Endothelial cell of umbilical vein (primary cell): Measurements from ENCODE around the gene KLRB1. TPM values are rescaled to one million over a fixed set of nuclear protein-coding genes. Genes with fewer than 3 reads are reported as not detected.
"Not testable (repeated sequence)": the region's sequence is repeated elsewhere in the genome, so short reads cannot be mapped to it uniquely, and the experiment has no call there.

Source experiments
- BruUV-seq: library from RNA; stranded (reverse); fragments of 400-500 nt; replicated peaks from 2 replicates; lab custom pipeline; 2021; lab: Mats Ljungman, UMichigan
- CTCF ChIA-PET: fragments of 300-600, 350-600 bp; sonication (Branson Sonifier 250); formaldehyde crosslinking; loops from one replicate; lab custom pipeline; 2021; ENCODE audit warnings: antibody characterized with exemption, inconsistent platforms; lab: Charles Lee
- POLR2A ChIA-PET: fragments of 300-600, 350-600 bp; sonication (Branson Sonifier 250); formaldehyde crosslinking; loops from one replicate; lab custom pipeline; 2021; ENCODE audit warnings: antibody characterized with exemption, inconsistent platforms; lab: Charles Lee
- DNase-seq: peaks from one replicate; pipeline ENCODE4 v3.0.0-alpha.2; 2011; ENCODE audit warnings: low read depth, low spot score
- FAIRE-seq: peaks from 2 replicates; lab custom pipeline; 2011; peaks lifted over from hg19 to GRCh38; lab: Jason Lieb, UNC
- H2AFZ ChIP-seq: 2 replicates; pipeline ENCODE4 v1.6.0; 2012; ENCODE audit warnings: low read depth, low read length, control low read depth, inconsistent platforms
- H3K27ac ChIP-seq: 2 replicates; pipeline ENCODE4 v1.5.1; 2011; ENCODE audit warnings: low read depth, mild to moderate bottlenecking, control low read depth, low read length, moderate library complexity; ENCODE audit not compliant: insufficient read depth
- H3K27me3 ChIP-seq, 2 experiments: 2 replicates each; pipeline versions ENCODE4 v1.6.0 to v1.6.1; 2011; ENCODE audit warnings: low read length in 2 of 2, mixed read lengths in 1 of 2; ENCODE audit not compliant: control insufficient read depth in 2 of 2, insufficient read depth in 2 of 2
- H3K36me3 ChIP-seq, 2 experiments: 2 replicates in 1 of 2; 3 replicates in 1 of 2; pipeline ENCODE4 v1.5.1; 2011; ENCODE audit warnings: low read length in 2 of 2, mild to moderate bottlenecking in 1 of 2, moderate library complexity in 1 of 2; ENCODE audit not compliant: control insufficient read depth in 2 of 2, insufficient read depth in 2 of 2; ENCODE audit errors: extremely low read depth in 1 of 2
- H3K4me1 ChIP-seq: 3 replicates; pipeline ENCODE4 v1.5.1; 2011; ENCODE audit warnings: mild to moderate bottlenecking, low read length; ENCODE audit not compliant: control insufficient read depth, insufficient read depth; ENCODE audit errors: extremely low read depth
- H3K4me2 ChIP-seq: 2 replicates; pipeline ENCODE4 v1.6.1; 2011; ENCODE audit warnings: low read length, control low read depth, mixed read lengths; ENCODE audit not compliant: insufficient read depth
- H3K4me3 ChIP-seq, 3 experiments: fragments of 200-600 bp in 1 of 3; sonication (generic), shearing (Covaris generic) in 1 of 3; replicated peaks in 1 of 3; 2 replicates each; pipeline ENCODE4 v1.5.1; 2011 to 2016; ENCODE audit warnings: control low read depth in 3 of 3, low read length in 3 of 3, mild to moderate bottlenecking in 2 of 3, inconsistent platforms in 1 of 3, low read depth in 1 of 3, moderate library complexity in 1 of 3; ENCODE audit not compliant: insufficient read depth in 1 of 3
- H3K79me2 ChIP-seq: 2 replicates; pipeline ENCODE4 v1.6.0; 2012; ENCODE audit warnings: low read length, inconsistent platforms; ENCODE audit not compliant: control insufficient read depth, insufficient read depth
- H3K9ac ChIP-seq: replicated peaks from 2 replicates; pipeline ENCODE3; 2011; ENCODE audit warnings: low read length, control low read depth; ENCODE audit not compliant: insufficient read depth; ENCODE audit errors: extremely low read depth
- H3K9me1 ChIP-seq: replicated peaks from 3 replicates; pipeline ENCODE4 v1.6.0; 2011; ENCODE audit warnings: mild to moderate bottlenecking, low read length; ENCODE audit not compliant: control insufficient read depth, insufficient read depth; ENCODE audit errors: extremely low read depth
- H3K9me3 ChIP-seq: replicated peaks from 2 replicates; pipeline ENCODE4 v1.5.1; 2012; ENCODE audit warnings: low read length, inconsistent platforms; ENCODE audit not compliant: control insufficient read depth, insufficient read depth
- H4K20me1 ChIP-seq: replicated peaks from 2 replicates; pipeline ENCODE3; 2011; ENCODE audit warnings: mild to moderate bottlenecking, low read length; ENCODE audit not compliant: control insufficient read depth, insufficient read depth; ENCODE audit errors: extremely low read depth
- CTCF ChIP-seq, 2 donors: IDR thresholded peaks; 1 replicate in 1 of 2; 2 replicates in 1 of 2; pipeline ENCODE4 v1.5.1; 2011; ENCODE audit warnings: low read length in 2 of 2, mild to moderate bottlenecking in 2 of 2, moderate library complexity in 2 of 2, control low read depth in 1 of 2, inconsistent platforms in 1 of 2, low read depth in 1 of 2; ENCODE audit not compliant: insufficient read depth in 1 of 2; ENCODE audit errors: extremely low read depth in 1 of 2
- EZH2 ChIP-seq: IDR thresholded peaks from 2 replicates; pipeline ENCODE4 v1.6.1; 2012; ENCODE audit warnings: borderline replicate concordance, low read depth, mild to moderate bottlenecking, moderate library complexity, low read length, inconsistent platforms; ENCODE audit not compliant: severe bottlenecking
- FOS ChIP-seq: IDR thresholded peaks from 2 replicates; pipeline ENCODE4 v1.6.1; 2011; ENCODE audit warnings: mild to moderate bottlenecking, low read length, moderate library complexity, borderline replicate concordance; ENCODE audit not compliant: insufficient read depth
- GATA2 ChIP-seq: IDR thresholded peaks from 2 replicates; pipeline ENCODE4 v1.7.0; 2011; ENCODE audit warnings: low read depth, mild to moderate bottlenecking, moderate library complexity, mixed read lengths, low read length; ENCODE audit not compliant: insufficient read length, insufficient read depth
- JUN ChIP-seq: IDR thresholded peaks from 2 replicates; pipeline ENCODE4 v1.6.1; 2011; ENCODE audit warnings: borderline replicate concordance, low read depth; ENCODE audit not compliant: insufficient read length, insufficient read depth
- MAX ChIP-seq: IDR thresholded peaks from 2 replicates; pipeline ENCODE4 v1.6.1; 2011; ENCODE audit not compliant: insufficient read depth, insufficient read length
- MYC ChIP-seq: IDR thresholded peaks from one replicate; pipeline ENCODE4 v1.6.1; 2011; ENCODE audit warnings: mild to moderate bottlenecking, low read depth, low read length
- POLR2A ChIP-seq: IDR thresholded peaks from 2 replicates; pipeline ENCODE4 v1.6.1; 2012; ENCODE audit warnings: low read depth, mild to moderate bottlenecking, control low read depth, low read length
- POLR2AphosphoS5 ChIP-seq: IDR thresholded peaks from 2 replicates; pipeline ENCODE4 v1.6.1; 2012; ENCODE audit warnings: low read depth, mild to moderate bottlenecking, control low read depth, low read length, moderate library complexity; ENCODE audit not compliant: insufficient read depth
- dilution Hi-C: fragments of 300-500 bp; cut with MboI; formaldehyde crosslinking; loops from one replicate; pipeline ENCODE4 v1.15.0; 2019; ENCODE audit warnings: low sequenced_read_pairs; ENCODE audit not compliant: extremely low pct_ligation_motif_present
- intact Hi-C: fragments of 100-400 bp; cut with micrococcal nuclease; formaldehyde crosslinking; loops from one replicate; pipeline ENCODE4 v1.10.0; 2022
- polyA plus RNA-seq, 4 experiments: library from polyadenylated mRNA; depleted of rRNA in 3 of 4; stranded (reverse) in 3 of 4; unstranded in 1 of 4; fragments of >200 nt; gene quantifications; 2 replicates each; pipeline versions ENCODE4 v1.2.1 to v1.2.3, GENCODE V29; 2011 to 2012; ENCODE audit warnings: missing spikeins in 1 of 4
- total RNA-seq: library from RNA; stranded (reverse); gene quantifications from 2 replicates; pipeline ENCODE4 v1.2.3, GENCODE V29; 2021

KLRB1 gene
- total and polyA plus RNA-seq, 2 donors (not counting 3 experiments of a cell fraction or from before 2014, with no cell fraction given), result not detected

GRCh38 chr12:9604287-9604686 is 3.4 kb downstream of the KLRB1 start:
- FAIRE-seq, result no peak
- Histone ChIP-seq H3K79me2 (no peaks in the 10 kb centered on the region), H3K36me3 (no peaks in the 10 kb centered on the region), H3K4me3 (no peak overlapping the region), H4K20me1 (no peaks in the 10 kb centered on the region), H3K27me3 (no peaks in the 10 kb centered on the region), H3K9me1 (no peaks in the 10 kb centered on the region), H2AFZ (no peak overlapping the region), H3K9me3 (no peaks in the 10 kb centered on the region), H3K4me1 (no peaks in the 10 kb centered on the region), H3K27ac (no peak overlapping the region), H3K4me2 (no peak overlapping the region), H3K9ac (no peak overlapping the region)
- dilution Hi-C loops (no loop called here), intact Hi-C loops (no loop called here)
- no peak for TF ChIP-seq JUN
- TF ChIP-seq GATA2, result no peak
- TF ChIP-seq FOS, result no peak
- TF ChIP-seq POLR2AphosphoS5, result no peak
- TF ChIP-seq MAX, result no peak
- TF ChIP-seq CTCF (IDR thresholded peaks at IDR 0.05; ENCODE audit: extremely low read depth in 1 of 2, insufficient read depth in 1 of 2, low read depth in 1 of 2, low read length in 2 of 2), result no peak
- no peak for TF ChIP-seq POLR2A
- TF ChIP-seq EZH2, result no peak
- TF ChIP-seq MYC, result no peak
- no peak for DNase-seq
- POLR2A ChIA-PET, result no interaction called here
- no TSS peak for BruUV-seq
- CTCF ChIA-PET, result no interaction called here

- H3K4me1 ChIP-seq, dilution Hi-C loops, H4K20me1 ChIP-seq, intact Hi-C loops, H3K36me3 ChIP-seq, H3K9me3 ChIP-seq, FAIRE-seq, H3K79me2 ChIP-seq, DNase-seq, H3K4me2 ChIP-seq, H3K27me3 ChIP-seq, H3K27ac ChIP-seq, BruUV-seq, POLR2A ChIA-PET, H2AFZ ChIP-seq, H3K4me3 ChIP-seq, H3K9me1 ChIP-seq, CTCF ChIA-PET, H3K9ac ChIP-seq: not testable (repeated sequence)
Measured at GRCh38 chr12:9600426-9600825, 7.3 kb downstream of the KLRB1 start.
